Measurements from ENCODE around the gene BRD3. TPM values are rescaled to one million over a fixed set of nuclear protein-coding genes. Genes with fewer than 3 reads are reported as not detected.
A peak's percentile ranks its signal among the peaks of the same experiment; 100 is the strongest.

The BRD3 gene
- polyA plus RNA-seq, 3 donors: 16.4 to 18.2 (median 17.1) TPM

GRCh38 chr9:134045841-134046544, 21.8 kb downstream of the BRD3 start:
- Histone ChIP-seq H3K4me3 (replicated peaks in 1 of 3; ENCODE audit: low read depth in 2 of 3, low read length in 3 of 3) (no peak overlapping the region), H3K27ac (ENCODE audit: low read depth in 1 of 2, low read length in 2 of 2) (no peak overlapping the region), H3K9me3 (replicated peaks in 1 of 2; ENCODE audit: control insufficient read depth in 1 of 2, insufficient read depth in 1 of 2, low read length in 2 of 2) (no peaks in the 10 kb centered on the region), H3K4me1 (ENCODE audit: control insufficient read depth in 1 of 2, insufficient read depth in 2 of 2, low read length in 2 of 2) (peaks cover 0 to 8% of the 10 kb centered on the region in 2 donors), H3K9ac (ENCODE audit: insufficient read depth, low read length, poor library complexity, severe bottlenecking) (no peak overlapping the region), H3K27me3 (ENCODE audit: control insufficient read depth in 2 of 2, insufficient read depth in 2 of 2, low read length in 2 of 2) (no peaks in the 10 kb centered on the region), H2AFZ (ENCODE audit: insufficient read depth, low read depth, low read length, poor library complexity, severe bottlenecking) (no peak overlapping the region), H4K20me1 (ENCODE audit: insufficient read depth, low read length) (peaks cover 87% of the 10 kb centered on the region), H3K4me2 (replicated peaks; ENCODE audit: extremely low read depth, low read length, poor library complexity, severe bottlenecking) (no peak overlapping the region), H3K36me3 (replicated peaks in 1 of 2; ENCODE audit: control insufficient read depth in 1 of 2, insufficient read depth in 2 of 2, low read length in 2 of 2) (peaks cover 92 to 97% of the 10 kb centered on the region in 2 donors), H3K79me2 (ENCODE audit: insufficient read depth, low read length) (peaks cover 10% of the 10 kb centered on the region)
- Mint-ChIP-seq H3K4me3 (no peak overlapping the region), H3K4me1 (peaks cover 18% of the 10 kb centered on the region), H3K27me3 (ENCODE audit: low read depth in 3 of 3) (peaks cover 0 to 2% (median 0%) of the 10 kb centered on the region in 3 donors), H3K27ac (peak overlapping the region in 1 of 7 donors; percentile 50), H3K36me3 (peaks cover 75 to 99% of the 10 kb centered on the region in 2 donors), H3K9me3 (peaks cover 0 to 2% (median 0%) of the 10 kb centered on the region in 7 donors)
- intact Hi-C loops (cut with micrococcal nuclease): no loop called here
- no peak for TF ChIP-seq CTCF (IDR thresholded peaks at IDR 0.05)
- DNase-seq: no peak
- WGBS (ENCODE audit: insufficient coverage): 95% methylated on average over 26 of the region's 26 CpGs

GRCh38 chr9:134044944-134045343, 22.9 kb downstream of the BRD3 start:
- intact Hi-C loops (cut with micrococcal nuclease): no loop called here
- Mint-ChIP-seq H3K27me3 (ENCODE audit: low read depth in 3 of 3) (peaks cover 0 to 2% (median 0%) of the 10 kb centered on the region in 3 donors), H3K9me3 (peaks cover 0 to 2% (median 0%) of the 10 kb centered on the region in 7 donors), H3K4me1 (peaks cover 18% of the 10 kb centered on the region), H3K27ac (peak overlapping the region in 2 of 7 donors; percentile 46 to 80), H3K36me3 (peaks cover 76 to 99% of the 10 kb centered on the region in 2 donors), H3K4me3 (no peak overlapping the region)
- WGBS (ENCODE audit: insufficient coverage): 95% methylated on average over 11 of the region's 12 CpGs
- H3K4me2 ChIP-seq (replicated peaks; ENCODE audit: extremely low read depth, low read length, poor library complexity, severe bottlenecking): no peak overlapping the region
- no peak for DNase-seq
- H3K27ac ChIP-seq (ENCODE audit: low read depth in 1 of 2, low read length in 2 of 2): no peak overlapping the region
- no peak overlapping the region for H2AFZ ChIP-seq (ENCODE audit: insufficient read depth, low read depth, low read length, poor library complexity, severe bottlenecking)
- H3K4me1 ChIP-seq (ENCODE audit: control insufficient read depth in 1 of 2, insufficient read depth in 2 of 2, low read length in 2 of 2): peaks cover 0 to 8% of the 10 kb centered on the region in 2 donors
- H3K9me3 ChIP-seq (replicated peaks in 1 of 2; ENCODE audit: control insufficient read depth in 1 of 2, insufficient read depth in 1 of 2, low read length in 2 of 2): no peaks in the 10 kb centered on the region
- no peak for TF ChIP-seq CTCF (IDR thresholded peaks at IDR 0.05)
- peaks cover 92 to 97% of the 10 kb centered on the region in 2 donors for H3K36me3 ChIP-seq (replicated peaks in 1 of 2; ENCODE audit: control insufficient read depth in 1 of 2, insufficient read depth in 2 of 2, low read length in 2 of 2)
- H3K27me3 ChIP-seq (ENCODE audit: control insufficient read depth in 2 of 2, insufficient read depth in 2 of 2, low read length in 2 of 2): no peaks in the 10 kb centered on the region
- H3K79me2 ChIP-seq (ENCODE audit: insufficient read depth, low read length): peaks cover 10% of the 10 kb centered on the region
- H3K4me3 ChIP-seq (replicated peaks in 1 of 3; ENCODE audit: low read depth in 2 of 3, low read length in 3 of 3): no peak overlapping the region
- peaks cover 87% of the 10 kb centered on the region for H4K20me1 ChIP-seq (ENCODE audit: insufficient read depth, low read length)
- H3K9ac ChIP-seq (ENCODE audit: insufficient read depth, low read length, poor library complexity, severe bottlenecking): no peak overlapping the region
